IMR-90 (cell line): ENCODE results near the gene MYO7B. TPM values are rescaled to one million over a fixed set of nuclear protein-coding genes. Genes with fewer than 3 reads are reported as not detected.

Experiments
- ATAC-seq: fragments of 200-7000 bp; cut with Tn5 transposase; 2 replicates; pipeline ENCODE4 v1.9.1; 2020; ENCODE audit warnings: low read depth, mild to moderate bottlenecking, moderate library complexity
- BruUV-seq: library from RNA; stranded (reverse); fragments of 400-500 nt; replicated peaks from 2 replicates; lab custom pipeline; 2021; lab: Mats Ljungman, UMichigan
- CTCF ChIA-PET: fragments of 300-600 bp; formaldehyde crosslinking; extraction: SDS; loops from one replicate; lab custom pipeline; 2021; ENCODE audit warnings: antibody characterized with exemption; lab: Yijun Ruan, JAX
- POLR2A ChIA-PET: fragments of 300-600 bp; sonication (Branson Sonifier 250); formaldehyde crosslinking; loops from one replicate; lab custom pipeline; 2022; ENCODE audit warnings: antibody characterized with exemption; ENCODE audit not compliant: unreplicated experiment; lab: Charles Lee
- DNase-seq: peaks from one replicate; pipeline ENCODE4 v3.0.0; 2013
- H2AFZ ChIP-seq: replicated peaks from 2 replicates; pipeline ENCODE3; 2013; ENCODE audit warnings: low read length, mild to moderate bottlenecking; ENCODE audit not compliant: poor library complexity
- H2AK5ac ChIP-seq: 2 replicates; pipeline ENCODE4 v1.6.1; 2013; ENCODE audit warnings: low read depth, low read length, inconsistent platforms
- H2AK9ac ChIP-seq: replicated peaks from 2 replicates; pipeline ENCODE3; 2013; ENCODE audit warnings: mild to moderate bottlenecking, low read depth, low read length, moderate library complexity; ENCODE audit not compliant: poor library complexity
- H2BK120ac ChIP-seq: 2 replicates; pipeline ENCODE4 v1.6.1; 2013; ENCODE audit warnings: low read depth, low read length, inconsistent platforms
- H2BK15ac ChIP-seq: 3 replicates; pipeline ENCODE4 v1.6.1; 2013; ENCODE audit warnings: low read depth, low read length, inconsistent platforms
- H2BK20ac ChIP-seq: 2 replicates; pipeline ENCODE4 v1.6.1; 2013; ENCODE audit warnings: low read depth, mild to moderate bottlenecking, inconsistent platforms, low read length, moderate library complexity
- H2BK5ac ChIP-seq: 2 replicates; pipeline ENCODE4 v1.6.1; 2013; ENCODE audit warnings: mild to moderate bottlenecking, low read depth, low read length, inconsistent platforms; ENCODE audit not compliant: poor library complexity, severe bottlenecking
- H3K14ac ChIP-seq: replicated peaks from 2 replicates; pipeline ENCODE4 v1.6.1; 2013; ENCODE audit warnings: low read depth, low read length, inconsistent platforms
- H3K18ac ChIP-seq: 2 replicates; pipeline ENCODE4 v1.6.1; 2013; ENCODE audit warnings: low read depth, low read length, control low read depth
- H3K23ac ChIP-seq: 2 replicates; pipeline ENCODE4 v1.6.1; 2013; ENCODE audit warnings: low read depth, low read length, inconsistent platforms
- H3K27ac ChIP-seq: 2 replicates; pipeline ENCODE4 v1.5.1; 2013; ENCODE audit warnings: mild to moderate bottlenecking, control low read depth, low read length; ENCODE audit not compliant: insufficient read depth
- H3K27me3 ChIP-seq: 2 replicates; pipeline ENCODE4 v1.6.1; 2013; ENCODE audit warnings: low read length; ENCODE audit not compliant: control insufficient read depth, insufficient read depth
- H3K36me3 ChIP-seq: 2 replicates; pipeline ENCODE4 v1.6.1; 2013; ENCODE audit warnings: low read length, mixed read lengths; ENCODE audit not compliant: control insufficient read depth, insufficient read depth
- H3K4ac ChIP-seq: 2 replicates; pipeline ENCODE4 v1.6.1; 2013; ENCODE audit warnings: low read depth, low read length, inconsistent platforms
- H3K4me1 ChIP-seq: 2 replicates; pipeline ENCODE4 v1.6.1; 2013; ENCODE audit warnings: low read length, mixed read lengths; ENCODE audit not compliant: control insufficient read depth, insufficient read depth
- H3K4me2 ChIP-seq: 2 replicates; pipeline ENCODE4 v1.6.1; 2013; ENCODE audit warnings: low read depth, mild to moderate bottlenecking, control low read depth, low read length, moderate library complexity
- H3K4me3 ChIP-seq: 2 replicates; pipeline ENCODE4 v1.5.1; 2013; ENCODE audit warnings: low read depth, mild to moderate bottlenecking, control low read depth, low read length, moderate library complexity; ENCODE audit not compliant: insufficient read depth
- H3K56ac ChIP-seq: 2 replicates; pipeline ENCODE4 v1.6.1; 2013; ENCODE audit warnings: low read length, inconsistent platforms; ENCODE audit not compliant: insufficient read depth; ENCODE audit errors: extremely low read depth
- H3K79me1 ChIP-seq, 2 experiments: 2 replicates each; pipeline ENCODE4 v1.6.1; 2013; ENCODE audit warnings: low read length in 2 of 2, inconsistent platforms in 1 of 2, low read depth in 1 of 2
- H3K9ac ChIP-seq: 2 replicates; pipeline ENCODE4 v1.6.1; 2013; ENCODE audit warnings: low read depth, low read length, control low read depth
- H3K9me1 ChIP-seq: 2 replicates; pipeline ENCODE4 v1.6.1; 2013; ENCODE audit warnings: low read length, inconsistent platforms; ENCODE audit not compliant: insufficient read depth
- H3K9me3 ChIP-seq: 2 replicates; pipeline ENCODE4 v1.6.1; 2013; ENCODE audit warnings: low read length; ENCODE audit not compliant: control insufficient read depth, insufficient read depth
- H4K20me1 ChIP-seq: 2 replicates; pipeline ENCODE4 v1.6.1; 2013; ENCODE audit warnings: low read length, inconsistent platforms; ENCODE audit not compliant: insufficient read depth
- H4K5ac ChIP-seq: 2 replicates; pipeline ENCODE4 v1.6.1; 2013; ENCODE audit warnings: mild to moderate bottlenecking, low read depth, low read length, control low read depth
- H4K8ac ChIP-seq, 2 experiments: 2 replicates each; pipeline ENCODE4 v1.6.1; 2013; ENCODE audit warnings: low read depth in 2 of 2, low read length in 2 of 2, control low read depth in 1 of 2, inconsistent platforms in 1 of 2
- H4K91ac ChIP-seq: 2 replicates; pipeline ENCODE4 v1.6.1; 2013; ENCODE audit warnings: low read depth, low read length, inconsistent platforms; ENCODE audit not compliant: insufficient read depth
- BHLHE40 ChIP-seq: fragments of 150-350 bp; IDR thresholded peaks from 2 replicates; pipeline ENCODE4 v1.6.1; 2016; ENCODE audit warnings: mild to moderate bottlenecking, low read depth, low read length
- CEBPB ChIP-seq: IDR thresholded peaks from 2 replicates; pipeline ENCODE4 v1.6.1; 2012; ENCODE audit warnings: low read depth, low read length, improper control_type of control experiment
- CHD1 ChIP-seq: IDR thresholded peaks from 2 replicates; pipeline ENCODE4 v1.6.1; 2012; ENCODE audit warnings: low read depth, low read length, improper control_type of control experiment
- CTCF ChIP-seq: conservative IDR thresholded peaks from 2 replicates; pipeline ENCODE4 v1.5.1; 2012; ENCODE audit warnings: mild to moderate bottlenecking, low read depth, low read length, improper control_type of control experiment
- ELK1 ChIP-seq: fragments of 150-350 bp; IDR thresholded peaks from 2 replicates; pipeline ENCODE4 v1.6.1; 2016; ENCODE audit warnings: low read depth, mild to moderate bottlenecking, low read length, moderate library complexity, borderline replicate concordance
- FOS ChIP-seq: fragments of 150-350 bp; IDR thresholded peaks from 2 replicates; pipeline ENCODE4 v1.6.1; 2016; ENCODE audit warnings: low read depth, low read length
- MAFK ChIP-seq: IDR thresholded peaks from 2 replicates; pipeline ENCODE4 v1.6.1; 2012; ENCODE audit warnings: low read depth, low read length, improper control_type of control experiment
- MAZ ChIP-seq: IDR thresholded peaks from 2 replicates; pipeline ENCODE4 v1.6.1; 2012; ENCODE audit warnings: low read depth, mild to moderate bottlenecking, low read length, improper control_type of control experiment, moderate library complexity, borderline replicate concordance
- MXI1 ChIP-seq: IDR thresholded peaks from 2 replicates; pipeline ENCODE4 v1.6.1; 2012; ENCODE audit warnings: low read depth, mild to moderate bottlenecking, low read length, moderate library complexity, borderline replicate concordance
- NFE2L2 ChIP-seq: fragments of 150-350 bp; IDR thresholded peaks from 2 replicates; pipeline ENCODE4 v1.6.1; 2016; ENCODE audit warnings: low read depth, mild to moderate bottlenecking, low read length
- RAD21 ChIP-seq: IDR thresholded peaks from 2 replicates; pipeline ENCODE4 v1.6.1; 2012; ENCODE audit warnings: low read length, improper control_type of control experiment
- RCOR1 ChIP-seq: IDR thresholded peaks from 2 replicates; pipeline ENCODE4 v1.6.1; 2012; ENCODE audit warnings: mild to moderate bottlenecking, low read length, improper control_type of control experiment; ENCODE audit not compliant: insufficient replicate concordance
- RFX5 ChIP-seq: IDR thresholded peaks from 2 replicates; pipeline ENCODE4 v1.8.0; 2012; ENCODE audit warnings: low read depth, mild to moderate bottlenecking, low read length, moderate library complexity
- SMC3 ChIP-seq: fragments of 150-350 bp; IDR thresholded peaks from 2 replicates; pipeline ENCODE4 v1.6.1; 2016; ENCODE audit warnings: low read depth, mild to moderate bottlenecking, antibody characterized with exemption, low read length, moderate library complexity
- USF2 ChIP-seq: fragments of 150-350 bp; IDR thresholded peaks from 2 replicates; pipeline ENCODE4 v1.6.1; 2017; ENCODE audit warnings: mild to moderate bottlenecking, antibody characterized with exemption, low read length, low read depth
- WGBS, 2 experiments: methylation state at CpG; one replicate each; pipeline versions ENCODE4 v1.1.5 to v1.1.7; 2013; ENCODE audit warnings: missing lambda C conversion rate in 2 of 2; ENCODE audit not compliant: insufficient read length in 1 of 2; ENCODE audit errors: extremely low coverage in 2 of 2; 5-methylcytosine and 5-hydroxymethylcytosine counted together
- dilution Hi-C: fragments of 300-500 bp; cut with HindIII; formaldehyde crosslinking; loops from one replicate; pipeline ENCODE4 v1.14.3; 2018; ENCODE audit warnings: low sequenced_read_pairs; ENCODE audit not compliant: unreplicated experiment
- in situ Hi-C: fragments of 300-500 bp; cut with MboI; formaldehyde crosslinking; loops from 3 replicates; pipeline ENCODE4 v1.14.3; 2019; ENCODE audit warnings: low sequenced_read_pairs, inconsistent platforms, mixed read lengths
- intact Hi-C: fragments of 100-400 bp; cut with micrococcal nuclease; formaldehyde crosslinking; loops from 2 replicates; pipeline ENCODE4 v1.10.0; 2022
- polyA plus RNA-seq, 3 experiments: library from polyadenylated mRNA; depleted of rRNA; stranded (reverse); fragments of >200 nt; gene quantifications; 2 replicates each; pipeline ENCODE4 v1.2.3, GENCODE V29; 2012; ENCODE audit warnings: low replicate concordance in 1 of 3
- total RNA-seq: library from RNA; depleted of rRNA; stranded (reverse); fragments of >200 nt; gene quantifications from 2 replicates; pipeline ENCODE4 v1.2.3, GENCODE V29; 2012

MYO7B gene
- total and polyA plus RNA-seq, 2 of the 4 experiments (the other 2 are of a cell fraction), result 0.18 to 0.46 TPM

DNA sequence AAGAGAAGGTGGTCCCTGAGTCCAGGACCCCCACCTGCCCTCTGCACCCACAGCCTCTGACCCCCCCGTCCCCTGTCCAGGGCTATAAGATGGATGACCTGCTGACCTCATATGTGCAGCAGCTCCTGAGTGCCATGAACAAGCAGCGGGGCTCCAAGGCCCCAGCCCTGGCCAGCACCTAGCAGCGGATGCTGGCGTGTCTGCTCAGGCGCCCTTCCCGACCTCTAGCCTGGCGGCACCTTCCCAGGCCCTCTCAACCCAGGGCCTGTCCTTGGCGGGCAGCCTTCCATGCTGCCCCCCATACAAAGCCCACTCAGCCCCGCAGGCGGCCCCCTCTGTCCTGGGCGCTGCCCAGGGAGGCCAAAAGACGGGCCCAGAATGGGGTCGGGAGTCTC is 101.8 kb downstream of the MYO7B start:
- H3K18ac ChIP-seq, result no peak overlapping the region; the same call in 1 of the 2 replicates
- ChIA-PET POLR2A (no interaction called here), CTCF (interaction anchor here (0.6 to 1.1 kb wide), 2 partner anchors 46 to 179 kb away, joined by 3 to 6 read pairs; no protein-coding TSS in a partner anchor)
- BruUV-seq, result no TSS peak
- peak overlapping the region; percentile 76; the same call in 1 of the 3 replicates for H2BK15ac ChIP-seq
- intact Hi-C loops (no loop called here), in situ Hi-C loops (no loop called here), dilution Hi-C loops (no loop called here)
- H3K9me3 ChIP-seq, result no peaks in the 10 kb centered on the region
- H3K56ac ChIP-seq, result no peak overlapping the region
- peak overlapping the region; percentile 92 for H2AFZ ChIP-seq
- H3K27me3 ChIP-seq, result no peaks in the 10 kb centered on the region
- peak overlapping the region; percentile 42; the same call in 1 of the 2 replicates for H2BK20ac ChIP-seq
- no peak for DNase-seq
- TF ChIP-seq BHLHE40 (no peak), SMC3 (no peak), MAZ (no peak), RCOR1 (no peak), NFE2L2 (no peak), CHD1 (no peak), RAD21 (no peak), CTCF (no peak), ELK1 (no peak), FOS (no peak), RFX5 (no peak), CEBPB (no peak), MXI1 (no peak), USF2 (no peak), MAFK (no peak)
- peaks cover 12% of the 10 kb centered on the region for H3K9me1 ChIP-seq
- H4K91ac ChIP-seq, result peak overlapping the region; percentile 90
- no peak overlapping the region for H3K4me3 ChIP-seq
- peak overlapping the region; percentile 81 for H3K14ac ChIP-seq
- peak overlapping the region; percentile 7; the same call in 1 of the 2 replicates for H3K9ac ChIP-seq
- H3K4ac ChIP-seq, result peak overlapping the region; percentile 98
- H3K79me1 ChIP-seq, result peaks cover 0 to 11% of the 10 kb centered on the region in 2 experiments; a peak in 1 of 4 replicates
- no peak overlapping the region for H3K4me2 ChIP-seq
- peaks cover 14% of the 10 kb centered on the region for H3K4me1 ChIP-seq
- H2BK5ac ChIP-seq, result peak overlapping the region; percentile 50
- peak overlapping the region; percentile 68 for H3K27ac ChIP-seq
- H2AK9ac ChIP-seq, result peak overlapping the region; percentile 95
- ATAC-seq, result peak; percentile 3; the same call in 1 of the 2 replicates
- peak overlapping the region; percentile 70 to 86 for H4K8ac ChIP-seq
- H2BK120ac ChIP-seq, result peak overlapping the region; percentile 80
- no peaks in the 10 kb centered on the region; the same call in 1 of the 2 replicates for H4K20me1 ChIP-seq
- peak overlapping the region; percentile 97 for H2AK5ac ChIP-seq
- peak overlapping the region; percentile 76 for H4K5ac ChIP-seq
- peaks cover 2% of the 10 kb centered on the region; the same call in 1 of the 2 replicates for H3K36me3 ChIP-seq
- WGBS, 2 experiments, result 80% methylated on average over 1 of the region's 13 CpGs; no CpG with 5 or more reads in 1 of the 2 experiments
- no peak overlapping the region for H3K23ac ChIP-seq
